K562 (cell line): ENCODE data around the gene MTPN. TPM values are rescaled to one million over a fixed set of nuclear protein-coding genes. Genes with fewer than 3 reads are reported as not detected.
A peak's percentile ranks its signal among the peaks of the same experiment; 100 is the strongest.

ENCODE experiments used
- ATAC-seq: fragments of 200-7000 bp; cut with Tn5 transposase; 3 replicates; pipeline ENCODE4 v1.9.1; 2020; ENCODE audit warnings: moderate library complexity
- BruUV-seq: library from RNA; stranded (reverse); fragments of 400-500 nt; replicated peaks from 2 replicates; lab custom pipeline; 2021; lab: Mats Ljungman, UMichigan
- CTCF ChIA-PET: fragments of 300-600 bp; formaldehyde crosslinking; extraction: SDS; loops from one replicate; lab custom pipeline; 2021; ENCODE audit warnings: low intra/inter-chr PET ratio; lab: Yijun Ruan, JAX
- POLR2A ChIA-PET: fragments of 300-600, 350-650 bp; sonication (Branson Sonifier 250); formaldehyde crosslinking; extraction: SDS; loops from one replicate; lab custom pipeline; 2021; ENCODE audit warnings: antibody characterized with exemption, inconsistent platforms; lab: Yijun Ruan, JAX
- DNase-seq, 4 experiments: peaks; one replicate each; pipeline versions ENCODE4 v3.0.0 to v3.0.0-alpha.2; 2011 to 2018; ENCODE audit warnings: low spot score in 3 of 4, mixed read lengths in 3 of 4; ENCODE audit errors: extremely low read depth in 1 of 4
- FAIRE-seq: peaks from 2 replicates; lab custom pipeline; 2011; peaks lifted over from hg19 to GRCh38; lab: Jason Lieb, UNC
- H2AFZ ChIP-seq: 2 replicates; pipeline ENCODE4 v1.6.0; 2011; ENCODE audit warnings: low read depth, low read length, control low read depth, inconsistent platforms
- H3K27ac ChIP-seq: fragments of 200-600 bp; 3 replicates; pipeline ENCODE4 v1.8.0; 2011; ENCODE audit warnings: low read depth, mild to moderate bottlenecking, control low read depth, inconsistent platforms, low read length, moderate library complexity, mixed read lengths; ENCODE audit errors: extremely low read depth
- H3K27me3 ChIP-seq, 2 experiments: fragments of 300-600 bp in 1 of 2; 2 replicates in 1 of 2; 3 replicates in 1 of 2; pipeline versions ENCODE4 v1.6.0 to v1.8.0; 2011; ENCODE audit warnings: inconsistent platforms in 2 of 2, low read length in 2 of 2, mild to moderate bottlenecking in 1 of 2, mixed read lengths in 1 of 2, moderate library complexity in 1 of 2; ENCODE audit not compliant: control insufficient read depth in 2 of 2, insufficient read depth in 2 of 2
- H3K36me3 ChIP-seq: fragments of 300-600 bp; 3 replicates; pipeline ENCODE4 v1.8.0; 2011; ENCODE audit warnings: mild to moderate bottlenecking, low read length, inconsistent platforms; ENCODE audit not compliant: control insufficient read depth, insufficient read depth
- H3K4me1 ChIP-seq, 2 experiments: fragments of 200-600 bp in 1 of 2; replicated peaks in 1 of 2; 2 replicates in 1 of 2; 3 replicates in 1 of 2; pipeline versions ENCODE4 v1.5.1 to v1.8.0; 2011; ENCODE audit warnings: inconsistent platforms in 2 of 2, low read length in 2 of 2, mild to moderate bottlenecking in 1 of 2, mixed read lengths in 1 of 2, moderate library complexity in 1 of 2; ENCODE audit not compliant: control insufficient read depth in 2 of 2, insufficient read depth in 2 of 2
- H3K4me2 ChIP-seq: 2 replicates; pipeline ENCODE4 v1.6.1; 2011; ENCODE audit warnings: low read length, control low read depth, inconsistent platforms, mixed read lengths; ENCODE audit not compliant: insufficient read depth
- H3K4me3 ChIP-seq: fragments of 200-600 bp; sonication (generic), shearing (Covaris generic); 2 replicates; pipeline ENCODE4 v1.5.1; 2016; ENCODE audit warnings: control low read depth, inconsistent platforms
- H3K79me2 ChIP-seq: fragments of 200-600 bp; 3 replicates; pipeline ENCODE4 v1.8.0; 2011; ENCODE audit warnings: low read length, inconsistent platforms; ENCODE audit not compliant: control insufficient read depth, insufficient read depth
- H3K9ac ChIP-seq, 2 experiments: 2 replicates each; pipeline versions ENCODE4 v1.6.0 to v1.6.1; 2011; ENCODE audit warnings: low read depth in 2 of 2, low read length in 2 of 2, control low read depth in 1 of 2, inconsistent platforms in 1 of 2, mild to moderate bottlenecking in 1 of 2, mixed read lengths in 1 of 2; ENCODE audit not compliant: insufficient read depth in 1 of 2
- H3K9me1 ChIP-seq: one replicate; pipeline ENCODE4 v1.6.0; 2011; ENCODE audit warnings: inconsistent platforms, mild to moderate bottlenecking, low read length, moderate library complexity; ENCODE audit not compliant: control insufficient read depth, insufficient read depth
- H3K9me3 ChIP-seq: replicated peaks from 2 replicates; pipeline ENCODE4 v1.5.1; 2011; ENCODE audit warnings: low read depth, low read length, inconsistent platforms; ENCODE audit not compliant: control insufficient read depth, insufficient read depth
- H4K20me1 ChIP-seq: replicated peaks from 2 replicates; pipeline ENCODE4 v1.6.1; 2011; ENCODE audit warnings: low read length, inconsistent platforms, mixed read lengths; ENCODE audit not compliant: control insufficient read depth, insufficient read depth
- C11orf30 ChIP-seq: fragments of 450-650 bp; IDR thresholded peaks from 2 replicates; pipeline ENCODE4 v1.6.1; 2016; ENCODE audit warnings: low read depth, mild to moderate bottlenecking
- E4F1 ChIP-seq: fragments of 250-450 bp; sonication (Bioruptor Pico); IDR thresholded peaks from 2 replicates; pipeline ENCODE4 v1.5.0; 2021; ENCODE audit warnings: mild to moderate bottlenecking, borderline replicate concordance
- NR1H2 ChIP-seq: sonication (generic); formaldehyde crosslinking; IDR thresholded peaks from 2 replicates; pipeline ENCODE4 v1.4.0; 2020; ENCODE audit warnings: mild to moderate bottlenecking, missing genetic modification reagents
- NR4A1 ChIP-seq, 2 experiments: fragments of 250-450 bp in 1 of 2; fragments of 450-650 bp in 1 of 2; sonication (Bioruptor Pico) in 1 of 2; IDR thresholded peaks; 2 replicates each; pipeline versions ENCODE4 v1.4.0 to v1.6.1; 2016 to 2020; ENCODE audit warnings: mild to moderate bottlenecking in 2 of 2, missing compliant biosample characterization in 1 of 2, missing genetic modification characterization in 1 of 2, moderate library complexity in 1 of 2
- POLR2H ChIP-seq: IDR thresholded peaks from 2 replicates; pipeline ENCODE4 v1.6.1; 2016; ENCODE audit warnings: missing genetic modification characterization, low read depth, mild to moderate bottlenecking, control low read depth, missing compliant biosample characterization, moderate library complexity
- SIN3B ChIP-seq: fragments of 450-650 bp; IDR thresholded peaks from 2 replicates; pipeline ENCODE4 v1.6.1; 2017; ENCODE audit warnings: low read depth, mild to moderate bottlenecking, moderate library complexity
- TRIM28 ChIP-seq: fragments of 450-650 bp; IDR thresholded peaks from 2 replicates; pipeline ENCODE4 v1.6.1; 2017
- U2AF1 ChIP-seq: fragments of 200-400 bp; formaldehyde crosslinking; optimal IDR thresholded peaks from 2 replicates; pipeline ENCODE3; 2017; ENCODE audit warnings: mild to moderate bottlenecking, low read depth, low read length, moderate library complexity
- ZNF146 ChIP-seq: IDR thresholded peaks from one replicate; pipeline ENCODE4 v1.6.1; 2018; ENCODE audit warnings: missing compliant biosample characterization; ENCODE audit not compliant: unreplicated experiment
- ZNF316 ChIP-seq: fragments of 450-650 bp; IDR thresholded peaks from 2 replicates; pipeline ENCODE4 v1.6.1; 2016
- WGBS: fragments of 100-300 bp; shearing (Covaris generic); methylation state at CpG from one replicate; pipeline ENCODE4 v1.1.6; 2016; ENCODE audit warnings: low coverage, mixed read lengths; ENCODE audit not compliant: insufficient coverage; ENCODE audit errors: missing lambda C conversion rate; 5-methylcytosine and 5-hydroxymethylcytosine counted together
- in situ Hi-C: fragments of 300-500 bp; cut with MboI; formaldehyde crosslinking; loops from 4 replicates; pipeline ENCODE4 v1.15.0; 2018; ENCODE audit warnings: inconsistent platforms, mixed read lengths
- intact Hi-C: fragments of 100-400 bp; cut with micrococcal nuclease; formaldehyde crosslinking; loops from 2 replicates; pipeline ENCODE4 v1.14.2; 2022
- polyA plus RNA-seq, 8 experiments: library from polyadenylated mRNA; depleted of rRNA in 4 of 8; stranded (reverse) in 5 of 8; unstranded in 3 of 8; fragments of >200 nt; fragmentation: Nextera tagmentation in 2 of 8; fragmentation: Illumina TruSeq in 1 of 8; extraction: Ambion mirVana in 2 of 8; extraction: Trizol in 1 of 8; gene quantifications; 2 replicates each; pipeline versions ENCODE4 v1.2.1 to v1.2.3, GENCODE V29; 2011 to 2014; ENCODE audit warnings: inconsistent platforms in 1 of 8, missing spikeins in 1 of 8
- total RNA-seq, 7 experiments: library from RNA; depleted of rRNA in 6 of 7; stranded (reverse); fragments of >200 nt in 6 of 7; fragmentation: Illumina TruSeq in 2 of 7; extraction: Trizol in 2 of 7; gene quantifications; 2 replicates each; pipeline versions ENCODE4 v1.2.1 to v1.2.3, GENCODE V29; 2011 to 2021; ENCODE audit warnings: low replicate concordance in 1 of 7
- TF ChIP-seq, protein P1 (sequence below): fragments of 250-450 bp; sonication (Bioruptor Pico); IDR thresholded peaks from 2 replicates; pipeline ENCODE4 v1.8.0; 2021; ENCODE audit warnings: moderate library complexity, mild to moderate bottlenecking, inconsistent platforms

Gene MTPN
- total and polyA plus RNA-seq, 9 of the 15 experiments (the other 6 are each of a cell fraction or from before 2014, with no cell fraction given), result 68.5 to 261 (median 156) TPM

GRCh38 chr7:135970045-135970444, 7.1 kb downstream of the MTPN start:
- Histone ChIP-seq H3K27me3 (no peaks in the 10 kb centered on the region), H3K36me3 (peaks cover 80% of the 10 kb centered on the region), H3K4me1 (peaks cover 6 to 35% of the 10 kb centered on the region in 2 experiments; a peak in 4 of 5 replicates), H4K20me1 (no peaks in the 10 kb centered on the region), H3K4me3 (no peak overlapping the region), H2AFZ (no peak overlapping the region), H3K9ac (no peak overlapping the region), H3K4me2 (no peak overlapping the region), H3K9me1 (no peaks in the 10 kb centered on the region), H3K27ac (no peak overlapping the region), H3K79me2 (peaks cover 96% of the 10 kb centered on the region), H3K9me3 (no peaks in the 10 kb centered on the region)
- ChIA-PET CTCF (no interaction called here), POLR2A (no interaction called here)
- ATAC-seq, result no peak
- no peak for DNase-seq
- intact Hi-C loops (loop anchor here (10.0 kb wide), 1 partner anchor 45 kb away; no protein-coding TSS in a partner anchor), in situ Hi-C loops (loop anchor here (25.0 kb wide), 1 partner anchor 1308 kb away; no protein-coding TSS in a partner anchor)
- 94% methylated on average over 3 of the region's 3 CpGs for WGBS
- peak; percentile 35 for FAIRE-seq
- no TSS peak for BruUV-seq
- TF ChIP-seq POLR2H (tag), result 0 out of 2 replicates have a peak, but pooled peaks have one; percentile 5
- TF ChIP-seq ZNF316, result peak; percentile 66
- peak; percentile 50; the same call in 1 of the 2 replicates for TF ChIP-seq C11orf30
- TF ChIP-seq SIN3B, result no peak
- no peak for TF ChIP-seq TRIM28
- TF ChIP-seq, protein P1, sequence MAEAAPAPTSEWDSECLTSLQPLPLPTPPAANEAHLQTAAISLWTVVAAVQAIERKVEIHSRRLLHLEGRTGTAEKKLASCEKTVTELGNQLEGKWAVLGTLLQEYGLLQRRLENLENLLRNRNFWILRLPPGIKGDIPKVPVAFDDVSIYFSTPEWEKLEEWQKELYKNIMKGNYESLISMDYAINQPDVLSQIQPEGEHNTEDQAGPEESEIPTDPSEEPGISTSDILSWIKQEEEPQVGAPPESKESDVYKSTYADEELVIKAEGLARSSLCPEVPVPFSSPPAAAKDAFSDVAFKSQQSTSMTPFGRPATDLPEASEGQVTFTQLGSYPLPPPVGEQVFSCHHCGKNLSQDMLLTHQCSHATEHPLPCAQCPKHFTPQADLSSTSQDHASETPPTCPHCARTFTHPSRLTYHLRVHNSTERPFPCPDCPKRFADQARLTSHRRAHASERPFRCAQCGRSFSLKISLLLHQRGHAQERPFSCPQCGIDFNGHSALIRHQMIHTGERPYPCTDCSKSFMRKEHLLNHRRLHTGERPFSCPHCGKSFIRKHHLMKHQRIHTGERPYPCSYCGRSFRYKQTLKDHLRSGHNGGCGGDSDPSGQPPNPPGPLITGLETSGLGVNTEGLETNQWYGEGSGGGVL, result no peak
- no peak for TF ChIP-seq NR1H2 (CRISPR knock-in tag)
- peak; percentile 25 for TF ChIP-seq ZNF146 (CRISPR knock-in tag)
- no peak for TF ChIP-seq E4F1 (CRISPR knock-in tag)
- no peak for TF ChIP-seq U2AF1
- no peak for TF ChIP-seq NR4A1 (CRISPR knock-in tag; IDR thresholded peaks at IDR 0.05)
- TF ChIP-seq NR4A1 (tag; IDR thresholded peaks at IDR 0.05), result no peak
